Measurements from ENCODE around the gene VAV1. TPM values are rescaled to one million over a fixed set of nuclear protein-coding genes. Genes with fewer than 3 reads are reported as not detected.

VAV1 gene
- total and polyA plus RNA-seq, 2 experiments from 2014 or later = 0.82 to 1.8 TPM

- Histone ChIP-seq H3K4me2 (no peak overlapping the region), H3F3A (replicated peaks; ENCODE audit: low read depth) (no peaks in the 10 kb centered on the region), H4K20me1 (replicated peaks; ENCODE audit: insufficient read depth) (no peaks in the 10 kb centered on the region), H3K9me2 (ENCODE audit: insufficient read depth) (no peaks in the 10 kb centered on the region), H3K4me1 (ENCODE audit: insufficient read depth) (no peaks in the 10 kb centered on the region), H3K79me2 (replicated peaks; ENCODE audit: insufficient read depth) (no peaks in the 10 kb centered on the region), H3K27ac (ENCODE audit: low read depth) (no peak overlapping the region), H3K4me3 (no peak overlapping the region), H3K27me3 (ENCODE audit: insufficient read depth) (no peaks in the 10 kb centered on the region), H3K36me3 (ENCODE audit: insufficient read depth) (no peaks in the 10 kb centered on the region), H2AFZ (no peak overlapping the region)
- DNase-seq (ENCODE audit: low spot score) (no peak), ATAC-seq (no peak)
- Mint-ChIP-seq H3K4me3 (no peak overlapping the region), H3K4me1 (no peaks in the 10 kb centered on the region), H3K27me3 (ENCODE audit: insufficient read depth, low read depth, poor library complexity) (peaks cover 8% of the 10 kb centered on the region), H3K27ac (no peak overlapping the region), H3K9me3 (peaks cover 86% of the 10 kb centered on the region), H3K36me3 (ENCODE audit: low read depth) (peaks cover 46% of the 10 kb centered on the region)
- TF ChIP-seq, protein P1, sequence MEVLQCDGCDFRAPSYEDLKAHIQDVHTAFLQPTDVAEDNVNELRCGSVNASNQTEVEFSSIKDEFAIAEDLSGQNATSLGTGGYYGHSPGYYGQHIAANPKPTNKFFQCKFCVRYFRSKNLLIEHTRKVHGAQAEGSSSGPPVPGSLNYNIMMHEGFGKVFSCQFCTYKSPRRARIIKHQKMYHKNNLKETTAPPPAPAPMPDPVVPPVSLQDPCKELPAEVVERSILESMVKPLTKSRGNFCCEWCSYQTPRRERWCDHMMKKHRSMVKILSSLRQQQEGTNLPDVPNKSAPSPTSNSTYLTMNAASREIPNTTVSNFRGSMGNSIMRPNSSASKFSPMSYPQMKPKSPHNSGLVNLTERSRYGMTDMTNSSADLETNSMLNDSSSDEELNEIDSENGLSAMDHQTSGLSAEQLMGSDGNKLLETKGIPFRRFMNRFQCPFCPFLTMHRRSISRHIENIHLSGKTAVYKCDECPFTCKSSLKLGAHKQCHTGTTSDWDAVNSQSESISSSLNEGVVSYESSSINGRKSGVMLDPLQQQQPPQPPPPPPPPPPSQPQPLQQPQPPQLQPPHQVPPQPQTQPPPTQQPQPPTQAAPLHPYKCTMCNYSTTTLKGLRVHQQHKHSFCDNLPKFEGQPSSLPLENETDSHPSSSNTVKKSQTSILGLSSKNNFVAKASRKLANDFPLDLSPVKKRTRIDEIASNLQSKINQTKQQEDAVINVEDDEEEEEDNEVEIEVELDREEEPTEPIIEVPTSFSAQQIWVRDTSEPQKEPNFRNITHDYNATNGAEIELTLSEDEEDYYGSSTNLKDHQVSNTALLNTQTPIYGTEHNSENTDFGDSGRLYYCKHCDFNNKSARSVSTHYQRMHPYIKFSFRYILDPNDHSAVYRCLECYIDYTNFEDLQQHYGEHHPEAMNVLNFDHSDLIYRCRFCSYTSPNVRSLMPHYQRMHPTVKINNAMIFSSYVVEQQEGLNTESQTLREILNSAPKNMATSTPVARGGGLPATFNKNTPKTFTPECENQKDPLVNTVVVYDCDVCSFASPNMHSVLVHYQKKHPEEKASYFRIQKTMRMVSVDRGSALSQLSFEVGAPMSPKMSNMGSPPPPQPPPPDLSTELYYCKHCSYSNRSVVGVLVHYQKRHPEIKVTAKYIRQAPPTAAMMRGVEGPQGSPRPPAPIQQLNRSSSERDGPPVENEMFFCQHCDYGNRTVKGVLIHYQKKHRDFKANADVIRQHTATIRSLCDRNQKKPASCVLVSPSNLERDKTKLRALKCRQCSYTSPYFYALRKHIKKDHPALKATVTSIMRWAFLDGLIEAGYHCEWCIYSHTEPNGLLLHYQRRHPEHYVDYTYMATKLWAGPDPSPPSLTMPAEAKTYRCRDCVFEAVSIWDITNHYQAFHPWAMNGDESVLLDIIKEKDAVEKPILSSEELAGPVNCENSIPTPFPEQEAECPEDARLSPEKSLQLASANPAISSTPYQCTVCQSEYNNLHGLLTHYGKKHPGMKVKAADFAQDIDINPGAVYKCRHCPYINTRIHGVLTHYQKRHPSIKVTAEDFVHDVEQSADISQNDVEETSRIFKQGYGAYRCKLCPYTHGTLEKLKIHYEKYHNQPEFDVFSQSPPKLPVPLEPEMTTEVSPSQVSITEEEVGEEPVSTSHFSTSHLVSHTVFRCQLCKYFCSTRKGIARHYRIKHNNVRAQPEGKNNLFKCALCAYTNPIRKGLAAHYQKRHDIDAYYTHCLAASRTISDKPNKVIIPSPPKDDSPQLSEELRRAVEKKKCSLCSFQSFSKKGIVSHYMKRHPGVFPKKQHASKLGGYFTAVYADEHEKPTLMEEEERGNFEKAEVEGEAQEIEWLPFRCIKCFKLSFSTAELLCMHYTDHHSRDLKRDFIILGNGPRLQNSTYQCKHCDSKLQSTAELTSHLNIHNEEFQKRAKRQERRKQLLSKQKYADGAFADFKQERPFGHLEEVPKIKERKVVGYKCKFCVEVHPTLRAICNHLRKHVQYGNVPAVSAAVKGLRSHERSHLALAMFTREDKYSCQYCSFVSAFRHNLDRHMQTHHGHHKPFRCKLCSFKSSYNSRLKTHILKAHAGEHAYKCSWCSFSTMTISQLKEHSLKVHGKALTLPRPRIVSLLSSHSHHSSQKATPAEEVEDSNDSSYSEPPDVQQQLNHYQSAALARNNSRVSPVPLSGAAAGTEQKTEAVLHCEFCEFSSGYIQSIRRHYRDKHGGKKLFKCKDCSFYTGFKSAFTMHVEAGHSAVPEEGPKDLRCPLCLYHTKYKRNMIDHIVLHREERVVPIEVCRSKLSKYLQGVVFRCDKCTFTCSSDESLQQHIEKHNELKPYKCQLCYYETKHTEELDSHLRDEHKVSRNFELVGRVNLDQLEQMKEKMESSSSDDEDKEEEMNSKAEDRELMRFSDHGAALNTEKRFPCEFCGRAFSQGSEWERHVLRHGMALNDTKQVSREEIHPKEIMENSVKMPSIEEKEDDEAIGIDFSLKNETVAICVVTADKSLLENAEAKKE (CRISPR knock-in tag; IDR thresholded peaks at IDR 0.05) = no peak
- TF ChIP-seq ETS1 (IDR thresholded peaks at IDR 0.05) (no peak), POLR2AphosphoS5 (IDR thresholded peaks at IDR 0.05; ENCODE audit: low read depth) (no peak), CREB1 (CRISPR knock-in tag; IDR thresholded peaks at IDR 0.05; ENCODE audit: low read depth) (no peak), STAT1 (IDR thresholded peaks at IDR 0.05; ENCODE audit: unreplicated experiment) (no peak), EZH2 (IDR thresholded peaks at IDR 0.05; ENCODE audit: low read depth, unreplicated experiment) (no peak), EZH2phosphoT487 (IDR thresholded peaks at IDR 0.05; ENCODE audit: unreplicated experiment) (no peak), JUNB (IDR thresholded peaks at IDR 0.05; ENCODE audit: unreplicated experiment) (no peak), ZNF114 (CRISPR knock-in tag; IDR thresholded peaks at IDR 0.05) (no peak), ZNF331 (CRISPR knock-in tag; IDR thresholded peaks at IDR 0.05; ENCODE audit: low read depth) (no peak), CTCF (conservative IDR thresholded peaks at IDR 0.05; ENCODE audit: low read depth in 2 of 2) (no peak), NANOG (IDR thresholded peaks at IDR 0.05; ENCODE audit: borderline replicate concordance) (no peak)
- TF ChIP-seq, protein P2, sequence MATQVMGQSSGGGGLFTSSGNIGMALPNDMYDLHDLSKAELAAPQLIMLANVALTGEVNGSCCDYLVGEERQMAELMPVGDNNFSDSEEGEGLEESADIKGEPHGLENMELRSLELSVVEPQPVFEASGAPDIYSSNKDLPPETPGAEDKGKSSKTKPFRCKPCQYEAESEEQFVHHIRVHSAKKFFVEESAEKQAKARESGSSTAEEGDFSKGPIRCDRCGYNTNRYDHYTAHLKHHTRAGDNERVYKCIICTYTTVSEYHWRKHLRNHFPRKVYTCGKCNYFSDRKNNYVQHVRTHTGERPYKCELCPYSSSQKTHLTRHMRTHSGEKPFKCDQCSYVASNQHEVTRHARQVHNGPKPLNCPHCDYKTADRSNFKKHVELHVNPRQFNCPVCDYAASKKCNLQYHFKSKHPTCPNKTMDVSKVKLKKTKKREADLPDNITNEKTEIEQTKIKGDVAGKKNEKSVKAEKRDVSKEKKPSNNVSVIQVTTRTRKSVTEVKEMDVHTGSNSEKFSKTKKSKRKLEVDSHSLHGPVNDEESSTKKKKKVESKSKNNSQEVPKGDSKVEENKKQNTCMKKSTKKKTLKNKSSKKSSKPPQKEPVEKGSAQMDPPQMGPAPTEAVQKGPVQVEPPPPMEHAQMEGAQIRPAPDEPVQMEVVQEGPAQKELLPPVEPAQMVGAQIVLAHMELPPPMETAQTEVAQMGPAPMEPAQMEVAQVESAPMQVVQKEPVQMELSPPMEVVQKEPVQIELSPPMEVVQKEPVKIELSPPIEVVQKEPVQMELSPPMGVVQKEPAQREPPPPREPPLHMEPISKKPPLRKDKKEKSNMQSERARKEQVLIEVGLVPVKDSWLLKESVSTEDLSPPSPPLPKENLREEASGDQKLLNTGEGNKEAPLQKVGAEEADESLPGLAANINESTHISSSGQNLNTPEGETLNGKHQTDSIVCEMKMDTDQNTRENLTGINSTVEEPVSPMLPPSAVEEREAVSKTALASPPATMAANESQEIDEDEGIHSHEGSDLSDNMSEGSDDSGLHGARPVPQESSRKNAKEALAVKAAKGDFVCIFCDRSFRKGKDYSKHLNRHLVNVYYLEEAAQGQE (IDR thresholded peaks at IDR 0.05; ENCODE audit: unreplicated experiment) = no peak
Measured at GRCh38 chr19:6820237-6820636, 47.7 kb downstream of the VAV1 start.

Data from GM23338 (cell line).